ENCODE data around the gene GSE1.

DNA sequence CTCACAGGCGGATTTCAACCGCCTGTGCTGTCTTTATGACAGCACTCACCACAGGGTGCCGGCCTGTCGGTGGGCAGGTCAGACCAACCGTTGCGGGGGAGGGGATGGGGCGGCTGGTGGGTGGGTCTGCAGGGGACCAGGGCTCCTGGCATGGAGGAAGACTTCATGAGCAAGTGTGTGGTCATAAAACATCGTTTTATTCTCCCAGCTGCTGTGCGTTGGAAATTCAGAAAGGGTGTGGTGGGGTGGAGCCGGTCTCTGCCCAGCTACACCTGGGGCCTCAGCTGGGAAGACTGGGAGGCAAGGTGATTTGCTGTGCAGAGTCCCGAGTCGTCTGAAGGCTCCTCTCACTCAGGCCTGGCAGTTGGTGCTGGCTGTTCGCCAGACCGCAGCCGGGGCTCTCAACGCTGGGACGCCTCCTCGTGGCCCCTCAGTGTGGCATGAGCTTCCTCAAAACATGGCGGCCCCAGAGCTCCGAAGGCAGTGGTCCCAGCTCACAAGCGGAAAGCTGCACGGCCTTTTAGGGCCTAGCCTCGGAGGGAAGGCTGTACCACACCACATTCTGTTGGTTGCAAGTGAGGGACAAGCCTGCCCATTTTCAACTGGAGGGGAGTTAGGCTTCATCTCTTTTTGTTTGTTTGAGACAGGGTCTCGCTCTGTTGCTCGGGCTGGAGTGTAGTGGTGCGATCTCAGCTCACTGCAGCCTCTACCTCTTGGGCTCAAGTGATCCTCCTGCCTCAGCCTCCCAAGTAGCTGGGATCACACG, 45.8 kb upstream of the GSE1 start:
- TF ChIP-seq, protein P1, sequence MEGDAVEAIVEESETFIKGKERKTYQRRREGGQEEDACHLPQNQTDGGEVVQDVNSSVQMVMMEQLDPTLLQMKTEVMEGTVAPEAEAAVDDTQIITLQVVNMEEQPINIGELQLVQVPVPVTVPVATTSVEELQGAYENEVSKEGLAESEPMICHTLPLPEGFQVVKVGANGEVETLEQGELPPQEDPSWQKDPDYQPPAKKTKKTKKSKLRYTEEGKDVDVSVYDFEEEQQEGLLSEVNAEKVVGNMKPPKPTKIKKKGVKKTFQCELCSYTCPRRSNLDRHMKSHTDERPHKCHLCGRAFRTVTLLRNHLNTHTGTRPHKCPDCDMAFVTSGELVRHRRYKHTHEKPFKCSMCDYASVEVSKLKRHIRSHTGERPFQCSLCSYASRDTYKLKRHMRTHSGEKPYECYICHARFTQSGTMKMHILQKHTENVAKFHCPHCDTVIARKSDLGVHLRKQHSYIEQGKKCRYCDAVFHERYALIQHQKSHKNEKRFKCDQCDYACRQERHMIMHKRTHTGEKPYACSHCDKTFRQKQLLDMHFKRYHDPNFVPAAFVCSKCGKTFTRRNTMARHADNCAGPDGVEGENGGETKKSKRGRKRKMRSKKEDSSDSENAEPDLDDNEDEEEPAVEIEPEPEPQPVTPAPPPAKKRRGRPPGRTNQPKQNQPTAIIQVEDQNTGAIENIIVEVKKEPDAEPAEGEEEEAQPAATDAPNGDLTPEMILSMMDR (IDR thresholded peaks at IDR 0.05), result no peak
- TF ChIP-seq POLR2AphosphoS5 (IDR thresholded peaks at IDR 0.05), result no peak

Data from breast epithelium (tissue), 3 donors.